H1 (cell line): ENCODE measurements around the gene ANAPC2.

Experiments
- NANOG ChIP-seq: IDR thresholded peaks from 2 replicates; pipeline ENCODE4 v1.6.1; 2011; ENCODE audit warnings: low read length, low read depth, mild to moderate bottlenecking, inconsistent platforms; ENCODE audit not compliant: insufficient read depth, poor library complexity, severe bottlenecking
- TAF1 ChIP-seq: IDR thresholded peaks from 2 replicates; pipeline ENCODE4 v1.6.1; 2011; ENCODE audit warnings: mild to moderate bottlenecking, low read depth, low read length

DNA sequence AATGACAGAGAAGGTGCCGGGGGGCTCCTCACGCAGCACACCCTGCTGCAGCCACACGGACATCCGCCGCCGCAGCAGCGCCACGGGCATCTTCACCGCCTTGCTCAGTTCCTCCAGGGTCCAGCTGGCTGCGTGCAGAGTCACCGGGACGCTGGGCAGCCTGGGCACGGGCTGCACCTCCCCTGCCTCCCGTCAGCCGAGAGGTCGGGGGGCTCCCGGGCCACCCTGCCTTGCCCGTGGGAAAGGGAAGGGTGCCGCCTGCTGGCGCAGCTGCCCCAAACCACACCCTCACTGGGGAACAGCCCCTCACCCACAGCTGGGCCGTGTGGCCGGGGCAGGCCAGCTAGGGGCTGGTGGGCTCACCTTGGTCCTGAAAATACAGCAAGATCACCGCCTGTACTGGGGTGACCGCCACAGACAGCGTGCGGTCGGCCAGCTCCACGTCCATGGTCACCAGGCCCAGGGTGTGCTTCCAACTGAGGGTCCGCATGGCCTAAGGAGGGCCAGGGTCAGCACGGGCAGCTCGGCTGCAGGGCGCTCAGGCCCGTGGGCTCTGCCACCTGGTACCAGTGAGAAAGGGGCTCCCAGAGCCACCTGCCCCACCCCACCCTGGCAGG lies 12.9 kb downstream of the ANAPC2 start:
- TF ChIP-seq TAF1 (no peak), NANOG (no peak)
